Activated CD8-positive, alpha-beta memory T cell treated with anti-CD3 and anti-CD28 coated beads for 1 hour (primary cell): ENCODE results near the gene CHCHD5.
"Not testable (repeated sequence)": the region's sequence is repeated elsewhere in the genome, so short reads cannot be mapped to it uniquely, and the experiment has no call there.

Experiments used
- DNase-seq, 2 donors: peaks; one replicate each; pipeline ENCODE4 v3.0.0-alpha.2; 2020; ENCODE audit warnings: low read depth in 1 of 2; ENCODE audit errors: extremely low read depth in 1 of 2

CHCHD5 gene

DNA sequence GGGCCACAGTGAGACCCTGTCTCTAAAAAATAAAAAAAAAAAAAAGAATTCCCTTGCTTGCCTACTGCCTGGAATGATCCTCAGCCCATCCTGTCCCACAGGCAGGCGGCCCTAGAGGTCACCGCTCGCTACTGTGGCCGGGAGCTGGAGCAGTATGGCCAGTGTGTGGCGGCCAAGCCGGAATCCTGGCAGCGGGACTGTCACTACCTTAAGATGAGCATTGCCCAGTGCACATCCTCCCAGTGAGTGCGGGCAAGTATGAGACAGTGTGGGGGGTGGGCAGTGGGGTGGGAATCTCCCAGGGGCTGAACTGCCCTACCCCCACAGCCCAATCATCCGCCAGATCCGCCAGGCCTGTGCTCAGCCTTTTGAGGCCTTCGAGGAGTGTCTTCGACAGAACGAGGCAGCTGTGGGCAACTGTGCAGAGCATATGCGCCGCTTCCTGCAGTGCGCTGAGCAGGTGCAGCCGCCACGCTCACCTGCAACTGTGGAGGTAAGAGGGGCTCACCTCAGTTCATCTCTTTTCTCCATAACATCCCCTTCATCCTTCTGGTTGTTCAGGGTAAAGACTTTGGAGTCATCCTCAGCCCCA lies 1.6 kb downstream of the CHCHD5 start:
- DNase-seq = no peak

DNA sequence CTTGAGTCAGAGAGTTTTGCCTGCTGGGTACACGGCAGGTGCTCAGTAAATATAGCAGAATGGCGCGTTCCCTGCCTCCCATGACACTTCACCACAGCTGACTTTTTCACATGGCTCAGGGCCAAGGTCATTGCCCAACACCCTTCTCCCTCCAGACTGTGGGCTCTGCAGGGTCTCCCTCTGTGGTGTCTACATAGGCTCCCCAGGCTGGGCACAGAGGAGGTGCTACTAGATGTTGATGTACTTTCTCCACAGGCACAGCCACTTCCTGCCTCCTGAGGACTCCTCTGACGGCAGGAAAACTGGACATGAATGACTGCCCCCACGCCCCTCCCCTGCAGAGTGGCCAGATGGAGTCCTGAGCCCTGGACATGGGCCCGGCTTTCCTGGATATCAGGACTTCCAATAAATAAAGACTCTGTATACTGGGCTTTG lies 4.2 kb downstream of the CHCHD5 start:
- no peak for DNase-seq

DNA sequence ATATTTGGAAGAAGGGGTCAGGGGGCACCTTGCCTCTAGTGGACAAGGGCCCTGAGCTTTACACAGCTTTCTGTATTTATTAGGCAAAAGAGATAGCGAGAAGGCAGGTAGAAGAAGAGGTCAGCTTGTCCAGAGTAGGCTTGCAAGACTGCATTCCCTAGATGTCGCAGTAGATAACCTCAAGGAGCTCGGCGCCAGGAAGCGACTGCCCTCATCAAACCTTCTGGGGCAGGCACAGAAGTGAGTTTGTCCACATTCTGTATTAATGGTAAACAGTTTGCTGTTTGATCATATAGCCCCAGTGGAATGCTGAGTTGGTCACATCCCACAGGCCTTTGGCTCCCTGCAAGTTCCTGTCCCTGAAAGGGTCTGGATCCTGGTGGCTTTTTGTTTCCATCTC lies 7.0 kb downstream of the CHCHD5 start:
- no peak for DNase-seq

DNA sequence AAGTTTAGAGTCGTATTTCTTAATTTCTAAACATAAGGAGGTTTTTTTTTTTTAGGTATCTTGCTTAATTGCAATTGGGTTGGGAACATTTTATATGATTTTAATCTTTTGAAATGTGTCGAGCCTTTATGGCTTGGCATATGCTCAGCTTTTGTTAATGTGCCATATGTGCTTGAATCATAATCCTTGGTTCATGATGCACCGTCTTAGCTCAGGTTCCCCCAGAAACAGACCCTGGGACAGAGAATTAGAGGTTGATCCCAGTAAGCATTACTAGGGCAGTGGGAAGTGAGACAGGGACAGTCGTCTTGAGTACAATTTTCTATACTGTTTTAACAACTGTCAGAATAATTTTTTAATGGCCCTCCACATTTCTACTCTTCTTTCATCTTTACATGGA lies 9.3 kb downstream of the CHCHD5 start:
- DNase-seq = no peak

DNA sequence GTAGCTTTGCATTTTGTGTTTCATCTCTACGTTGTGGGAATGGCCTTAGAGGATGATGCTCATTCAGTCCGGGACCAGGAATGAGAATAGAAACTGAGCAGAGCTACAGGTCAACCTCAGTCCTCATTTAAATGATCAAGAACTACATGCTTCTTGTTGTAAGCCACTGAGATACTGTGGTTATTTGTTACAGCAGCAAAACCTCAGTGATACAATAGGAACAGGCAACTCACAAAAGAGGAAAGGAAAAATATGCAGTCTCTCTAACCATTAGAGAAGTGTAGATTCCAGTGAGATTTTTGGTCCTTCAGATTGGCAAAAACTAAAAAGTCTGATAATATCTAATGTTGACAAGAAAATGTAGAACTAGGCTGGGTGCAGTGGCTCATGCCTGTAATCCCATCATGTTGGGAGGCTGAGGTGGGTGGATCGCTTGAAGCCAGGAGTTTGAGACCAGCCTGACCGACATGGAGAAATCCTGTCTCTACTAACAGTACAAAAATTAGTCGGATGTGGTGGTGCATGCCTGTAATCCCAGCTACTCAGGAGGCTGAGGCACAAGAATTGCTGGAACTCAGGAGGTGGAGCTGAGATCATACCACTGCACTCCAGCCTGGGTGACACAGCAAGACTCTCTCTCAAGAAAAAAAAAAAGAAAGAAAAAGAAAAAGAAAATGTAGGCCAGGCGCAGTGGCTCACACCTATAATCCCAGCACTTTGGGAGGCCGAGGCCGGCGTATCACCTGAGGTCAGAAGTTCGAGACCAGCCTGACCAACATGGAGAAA lies 13.3 kb downstream of the CHCHD5 start:
- no peak for DNase-seq

DNA sequence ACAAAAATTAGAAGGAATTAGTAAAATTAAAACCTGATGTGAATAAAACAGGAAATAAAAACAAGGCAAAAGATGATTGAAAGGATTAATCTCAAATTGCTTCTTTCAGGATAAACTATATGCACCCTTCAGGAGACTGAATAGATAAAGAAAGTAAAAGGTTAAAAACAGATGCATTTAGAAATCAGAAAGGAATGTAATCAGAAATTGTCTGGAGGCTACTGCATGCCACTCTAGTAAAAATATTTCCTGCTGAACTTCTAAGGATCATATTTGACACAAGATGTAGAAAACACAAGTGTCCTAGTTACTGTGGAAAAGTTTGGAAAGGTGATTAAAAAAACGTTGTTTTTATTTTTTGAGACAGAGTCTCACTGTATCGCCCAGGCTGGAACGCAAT lies 16.2 kb downstream of the CHCHD5 start:
- DNase-seq = no peak

DNA sequence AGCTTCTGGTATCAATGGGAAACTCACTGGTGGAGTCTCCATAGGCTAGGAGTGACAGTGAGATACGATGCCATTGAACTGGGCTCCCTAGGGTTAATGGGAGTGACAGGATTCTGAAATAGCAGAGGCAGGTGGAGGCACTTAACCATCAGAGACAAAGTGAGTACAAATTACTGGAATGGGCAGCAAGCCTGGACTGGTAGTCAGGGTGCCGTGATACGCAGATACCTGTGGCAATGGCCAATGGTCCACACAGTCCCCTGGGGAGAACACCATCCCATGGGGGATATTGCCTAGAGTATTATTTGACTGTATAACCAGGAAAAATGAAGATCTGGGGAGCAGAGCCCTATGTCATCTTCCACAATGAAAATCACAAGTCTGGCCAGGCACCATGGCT lies 17.3 kb downstream of the CHCHD5 start:
- no peak for DNase-seq

DNA sequence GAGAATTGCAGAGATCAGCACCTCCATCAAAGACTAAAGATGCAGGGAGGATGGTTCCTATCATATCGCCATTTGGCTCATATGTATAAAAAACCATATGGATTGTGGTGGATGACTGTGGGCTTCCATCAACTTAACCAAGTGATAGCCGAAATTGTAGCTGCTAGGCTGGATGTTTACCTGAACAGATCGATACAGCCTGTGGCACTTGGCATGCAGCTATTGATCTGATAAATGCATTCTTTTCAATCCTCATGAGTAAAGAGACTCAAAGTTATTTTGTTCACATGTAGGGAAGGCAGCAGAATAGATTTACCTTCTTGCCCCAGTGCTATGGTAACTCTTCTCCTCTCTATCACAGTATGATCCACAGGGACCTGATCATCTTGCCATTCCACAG lies 18.5 kb downstream of the CHCHD5 start:
- DNase-seq = no peak

DNA sequence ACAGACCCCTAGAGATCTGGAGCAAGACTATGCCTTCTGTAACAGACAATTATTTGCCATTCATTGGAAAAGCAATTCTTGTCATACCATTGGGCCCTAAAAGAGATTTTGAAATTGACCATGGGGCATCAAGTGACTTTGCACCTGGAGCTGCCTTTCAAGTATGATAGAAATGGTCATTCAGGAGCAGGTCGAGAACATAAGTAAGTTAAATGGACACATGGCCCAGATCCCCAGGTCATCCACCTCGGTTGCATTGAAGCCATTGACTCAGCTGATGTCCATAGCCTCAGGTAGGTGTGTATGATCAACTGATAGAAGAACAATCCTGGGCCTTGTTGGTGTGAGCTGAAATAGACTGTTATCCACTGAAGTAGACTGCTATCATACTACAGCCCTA lies 19.3 kb downstream of the CHCHD5 start:
- no peak for DNase-seq

DNA sequence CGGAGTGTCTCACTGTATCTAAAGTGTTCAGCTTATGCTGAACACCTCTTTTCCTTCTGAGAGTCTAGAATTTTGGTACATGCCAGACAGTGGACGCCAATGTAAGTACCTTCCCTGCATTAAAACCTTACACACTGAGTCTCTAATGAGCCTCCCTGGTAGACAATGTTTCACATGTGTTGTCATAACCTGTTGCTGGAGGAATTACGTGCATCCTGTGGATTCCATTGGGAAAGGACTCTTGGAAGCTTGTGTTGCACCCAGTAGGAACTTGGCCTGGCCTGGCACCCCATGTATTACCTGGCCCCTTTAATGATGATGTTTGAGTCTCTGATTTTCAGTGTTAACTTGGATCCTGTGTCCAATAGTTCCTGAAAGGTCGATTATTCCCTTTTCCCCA lies 20.5 kb downstream of the CHCHD5 start:
- DNase-seq = no peak

DNA sequence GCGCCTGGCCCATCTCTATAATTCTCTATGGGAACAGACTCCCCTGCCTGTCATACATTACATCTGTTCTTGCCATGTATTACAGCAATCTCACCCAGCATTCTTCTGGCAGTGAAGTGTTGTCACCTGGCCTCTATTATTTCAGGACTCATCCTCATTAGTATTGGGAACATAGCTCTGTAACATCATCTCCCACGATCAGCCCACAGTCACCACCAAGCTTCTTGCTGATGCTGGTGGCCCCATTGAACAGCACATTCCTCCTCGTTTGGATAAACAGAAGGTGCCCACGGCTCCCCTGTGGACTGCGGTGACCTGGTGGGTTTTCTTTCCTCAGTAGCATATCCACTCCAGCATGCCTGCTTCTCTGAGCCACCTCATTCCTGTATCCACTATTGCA lies 21.5 kb downstream of the CHCHD5 start:
- DNase-seq = no peak

DNA sequence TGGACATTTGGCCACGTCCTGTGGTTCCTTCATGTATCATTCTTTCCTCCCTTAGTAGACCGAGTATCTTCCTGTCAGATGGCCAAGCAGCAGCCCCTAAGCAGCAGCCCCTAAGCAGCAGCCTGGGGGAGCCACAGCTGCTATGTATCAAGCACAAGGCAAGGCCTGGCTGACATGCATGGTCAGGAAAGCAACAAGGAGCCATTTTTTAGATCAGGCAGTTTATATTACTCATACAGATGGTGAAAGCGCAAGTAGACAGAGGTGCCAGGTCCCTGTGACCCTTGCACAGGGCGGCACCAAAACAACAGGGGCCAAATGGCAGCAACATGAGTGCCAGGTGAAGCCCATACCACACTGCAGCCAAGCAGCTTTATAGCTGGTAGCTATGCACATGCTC lies 22.1 kb downstream of the CHCHD5 start:
- no peak for DNase-seq

DNA sequence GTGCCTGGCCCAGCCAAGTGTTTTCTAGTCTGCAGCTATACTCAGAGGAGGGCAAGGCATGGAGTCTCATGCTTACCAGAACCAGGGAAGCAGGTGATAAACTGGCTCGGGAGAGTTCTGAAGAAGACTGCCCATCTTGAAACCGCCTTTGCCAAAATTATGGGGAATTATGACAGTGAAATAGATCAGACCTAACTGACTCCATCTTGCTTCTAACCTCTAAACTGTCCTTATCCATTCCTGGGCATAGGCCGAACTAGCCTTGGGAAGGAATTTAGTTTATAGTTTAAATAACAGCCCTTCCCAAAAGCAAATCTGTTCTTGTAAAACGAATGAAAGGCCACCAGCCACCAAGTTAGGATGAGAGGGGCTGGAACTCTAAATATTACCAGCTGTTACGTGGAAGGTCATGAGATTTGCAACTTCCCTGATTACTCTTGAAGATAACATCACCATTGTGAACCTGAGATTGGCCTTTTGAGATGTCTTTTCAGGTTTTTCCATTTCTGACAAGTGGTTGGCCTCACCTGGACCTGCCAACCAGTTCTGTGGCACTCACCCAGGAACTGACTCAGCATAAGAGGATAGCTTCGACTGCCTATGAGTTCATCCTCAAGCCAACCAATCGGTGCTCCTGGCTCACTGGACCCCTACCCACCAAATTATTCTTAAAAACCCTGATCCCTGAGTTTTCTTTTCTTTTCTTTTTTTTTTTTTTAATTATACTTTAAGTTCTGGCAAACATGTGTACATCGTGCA lies 23.4 kb downstream of the CHCHD5 start:
- no peak for DNase-seq

DNA sequence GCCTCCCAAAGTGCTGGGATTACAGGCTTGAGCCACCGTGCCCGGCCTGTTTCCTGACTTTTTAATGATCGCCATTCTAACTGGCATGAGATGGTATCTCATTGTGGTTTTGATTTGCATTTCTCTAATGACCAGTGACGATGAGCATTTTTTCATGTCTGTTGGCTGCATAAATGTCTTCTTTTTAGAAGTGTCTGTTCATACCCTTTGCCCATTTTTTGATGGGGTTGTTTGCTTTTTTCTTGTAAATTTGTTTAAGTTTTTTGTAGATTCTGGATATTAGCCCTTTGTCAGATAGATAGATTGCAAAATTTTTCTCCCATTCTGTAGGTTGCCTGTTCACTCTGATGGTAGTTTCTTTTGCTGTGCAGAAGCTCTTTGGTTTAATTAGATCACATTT lies 24.9 kb downstream of the CHCHD5 start:
- DNase-seq = not testable (repeated sequence)

DNA sequence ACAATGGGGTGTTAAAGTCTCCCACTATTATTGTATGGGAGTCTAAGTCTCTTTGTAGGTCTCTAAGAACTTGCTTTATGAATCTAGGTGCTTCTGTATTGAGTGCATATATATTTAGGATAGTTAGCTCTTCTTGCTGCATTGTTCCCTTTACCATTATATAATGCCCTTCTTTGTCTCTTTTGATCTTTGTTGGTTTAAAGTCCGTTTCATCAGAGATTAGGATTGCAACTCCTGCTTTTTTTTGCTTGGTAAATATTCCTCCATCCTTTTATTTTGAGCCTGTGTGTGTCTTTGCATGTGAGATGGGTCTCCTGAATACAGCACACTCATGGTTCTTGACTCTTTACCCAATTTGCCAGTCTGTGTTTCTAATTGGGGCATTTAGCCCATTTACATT lies 27.9 kb downstream of the CHCHD5 start:
- DNase-seq = not testable (repeated sequence)

DNA sequence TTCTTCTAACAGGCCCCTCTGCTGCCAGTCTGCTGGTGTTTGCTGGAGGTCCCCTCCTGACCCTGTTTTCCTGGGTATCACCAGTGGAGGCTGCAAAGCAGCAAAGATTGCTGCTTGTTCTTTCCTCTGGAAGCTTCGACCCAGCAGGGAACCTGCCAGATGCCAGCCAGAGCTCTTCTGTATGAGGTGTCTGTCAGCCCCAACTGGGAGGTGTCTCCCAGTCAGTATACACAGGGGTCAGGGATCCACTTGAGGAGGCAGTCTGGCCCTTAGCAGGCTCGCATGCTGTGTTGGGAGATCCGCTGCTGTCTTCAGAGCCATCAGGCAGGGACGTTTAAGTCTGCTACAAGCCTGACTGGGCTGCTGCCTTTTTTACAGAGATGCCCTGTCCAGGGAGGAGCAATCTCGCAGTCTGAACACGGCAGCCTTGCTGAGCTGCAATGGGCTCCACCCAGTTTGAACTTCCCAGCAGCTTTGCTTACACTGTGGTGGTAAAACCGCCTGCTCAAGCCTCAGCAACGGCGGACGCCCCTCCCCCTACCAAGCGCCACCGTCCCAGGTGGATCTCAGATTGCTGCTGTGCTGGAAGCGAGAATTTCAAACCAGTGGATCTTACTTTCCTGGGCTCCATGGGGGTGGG lies 29.9 kb downstream of the CHCHD5 start:
- no peak for DNase-seq

DNA sequence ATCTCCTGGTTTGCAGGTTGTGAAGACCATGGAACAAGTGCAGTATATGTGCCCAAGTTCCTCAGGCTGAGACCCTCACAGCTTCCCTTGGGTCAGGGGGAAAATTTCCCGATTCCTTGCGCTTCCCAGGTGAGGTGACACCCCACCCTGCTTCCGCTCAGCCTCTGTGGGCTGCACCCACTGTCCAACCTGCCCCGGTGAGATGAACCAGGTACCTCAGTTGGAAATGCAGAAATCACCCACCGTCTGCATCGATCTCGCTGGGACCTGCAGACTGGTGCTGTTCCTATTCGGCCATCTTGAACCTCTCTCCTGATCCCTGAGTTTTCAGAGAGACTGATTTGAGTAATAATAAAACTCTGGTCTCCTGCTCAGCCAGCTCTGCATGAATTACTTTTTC lies 30.6 kb downstream of the CHCHD5 start:
- DNase-seq = no peak

DNA sequence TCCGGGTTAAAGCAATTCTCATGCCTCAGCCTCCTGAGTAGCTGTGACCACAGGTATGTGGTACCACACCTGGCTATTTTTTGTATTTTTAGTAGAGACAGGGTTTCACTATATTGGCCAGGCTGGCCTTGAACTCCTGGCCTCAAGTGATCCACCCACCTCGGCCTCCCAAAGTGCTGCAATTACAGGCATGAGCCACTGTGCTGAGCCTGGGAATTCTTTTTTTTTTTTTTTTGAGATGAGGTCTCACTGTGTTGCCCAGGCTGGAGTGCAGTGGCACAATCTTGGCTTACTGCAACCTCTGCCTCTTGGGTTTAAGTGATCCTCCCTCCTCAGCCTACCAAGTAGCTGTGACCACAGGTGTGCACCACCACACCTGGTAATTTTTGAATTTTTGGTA lies 31.4 kb downstream of the CHCHD5 start:
- DNase-seq = not testable (repeated sequence)

DNA sequence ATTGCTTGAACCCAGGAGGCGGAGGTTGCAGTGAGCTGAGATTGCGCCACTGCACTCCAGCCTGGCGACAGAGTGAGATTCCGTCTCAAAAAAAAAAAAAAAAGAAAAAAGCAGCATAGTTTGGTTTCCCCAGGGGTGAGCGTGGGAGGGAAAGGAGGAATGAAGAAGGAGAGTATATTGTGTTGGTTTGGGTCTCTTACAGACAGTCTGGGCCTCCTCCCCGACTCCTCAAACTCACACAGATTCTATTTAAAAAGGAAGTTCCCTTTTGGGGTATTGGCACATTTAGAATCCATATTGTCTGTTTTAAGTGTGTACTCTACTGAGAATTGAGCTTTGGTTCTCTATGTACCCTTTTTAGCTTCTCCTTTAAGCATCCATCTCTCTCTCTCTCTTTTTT lies 34.0 kb downstream of the CHCHD5 start:
- no peak for DNase-seq

DNA sequence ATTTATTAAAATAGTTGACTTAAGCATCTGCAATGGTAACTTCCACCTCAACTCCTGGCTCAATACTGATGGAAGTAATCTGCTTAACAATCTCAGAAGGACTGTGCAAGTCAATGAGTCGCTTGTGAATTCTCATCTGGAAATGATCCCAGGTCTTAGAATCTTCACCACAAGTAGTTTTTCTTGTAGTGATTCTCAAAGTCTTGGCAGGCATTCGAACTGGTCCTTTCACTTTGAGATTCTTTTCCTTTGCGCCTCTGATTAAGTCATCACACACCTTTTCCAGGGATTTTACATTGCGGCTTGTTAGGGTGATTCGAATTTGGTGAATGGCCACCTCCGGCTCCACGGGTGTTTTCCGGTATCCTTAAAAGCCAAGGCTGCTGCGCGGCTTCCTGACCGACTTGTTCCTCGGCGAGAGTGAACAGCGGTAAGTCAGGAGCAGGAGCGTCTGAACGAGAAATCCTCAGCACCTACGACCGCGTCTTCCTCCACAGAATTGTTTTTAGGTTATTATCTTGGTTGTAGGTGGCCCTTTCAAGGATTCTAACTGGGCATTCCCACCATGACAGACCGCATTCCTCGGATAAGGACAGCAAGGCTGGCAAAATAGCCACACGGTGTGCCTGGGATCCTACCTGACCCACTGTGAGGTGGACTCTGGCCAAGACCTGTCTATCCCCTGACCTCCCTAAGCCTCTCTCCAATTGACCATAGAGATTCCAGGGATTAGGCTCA lies 37.5 kb downstream of the CHCHD5 start:
- DNase-seq = no peak

DNA sequence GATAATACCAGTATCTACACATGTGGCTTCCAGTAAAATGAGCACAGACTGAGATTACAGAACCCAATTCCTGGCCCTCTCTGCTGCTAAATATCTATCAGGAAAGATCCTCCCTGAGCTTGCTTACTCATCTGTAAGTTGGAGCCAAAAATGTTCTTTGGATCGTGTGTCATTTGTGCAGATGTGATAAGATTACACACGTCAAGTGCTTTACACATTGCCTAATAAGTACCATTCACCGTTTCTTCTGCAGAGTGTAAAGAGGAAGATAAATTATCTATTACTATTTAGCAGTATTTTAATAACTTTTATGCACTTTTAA lies 38.1 kb downstream of the CHCHD5 start:
- DNase-seq = no peak
